Hematopoietic multipotent progenitor cell treated with erythropoietin and hydrocortisone succinate and interleukin-3 and kit ligand, for 17 days (in vitro differentiated cells): ENCODE results near the gene SYNPO2L.
"Not testable (repeated sequence)": the region's sequence is repeated elsewhere in the genome, so short reads cannot be mapped to it uniquely, and the experiment has no call there.

Source experiments
- DNase-seq: peaks from one replicate; pipeline ENCODE4 v3.0.0-alpha.2; 2015; ENCODE audit warnings: low spot score

SYNPO2L gene

DNA sequence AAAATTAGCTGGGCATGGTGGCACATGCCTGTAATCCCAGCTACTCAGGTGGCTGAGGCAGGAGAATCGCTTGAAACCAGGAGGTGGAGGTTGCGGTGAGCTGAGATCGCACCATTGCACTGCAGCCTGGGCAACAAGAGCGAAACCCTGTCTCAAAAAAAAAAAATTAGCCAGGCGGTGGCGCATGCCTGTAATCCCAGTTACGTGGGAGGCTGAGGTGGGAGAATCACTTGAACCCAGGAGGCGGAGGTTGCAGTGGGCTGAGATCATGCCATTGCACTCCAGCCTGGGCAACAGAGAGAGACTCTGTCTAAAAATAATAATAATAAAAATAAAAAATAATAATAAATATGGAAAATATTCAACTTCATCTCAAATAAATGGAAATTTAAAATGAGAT, 38.7 kb downstream of the SYNPO2L start:
- DNase-seq, result not testable (repeated sequence)

DNA sequence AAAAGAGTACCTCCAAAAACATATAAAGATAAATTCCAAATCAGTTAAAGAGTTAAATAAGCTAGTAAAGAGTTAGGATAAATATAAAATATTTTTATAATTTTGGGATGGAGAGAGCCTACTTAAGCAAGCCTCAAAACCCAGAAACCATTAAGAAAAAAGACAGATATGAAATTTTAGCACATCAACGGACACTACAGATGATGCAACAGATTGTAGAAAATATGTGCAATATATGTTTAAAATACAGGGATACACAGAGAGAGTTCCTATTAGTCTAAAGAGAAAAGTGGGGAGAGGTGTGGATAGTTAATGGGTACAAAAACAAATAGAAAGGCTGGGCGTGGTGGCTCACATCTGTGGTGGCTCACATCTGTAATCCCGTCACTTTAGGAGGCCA, 41.1 kb downstream of the SYNPO2L start:
- no peak for DNase-seq

DNA sequence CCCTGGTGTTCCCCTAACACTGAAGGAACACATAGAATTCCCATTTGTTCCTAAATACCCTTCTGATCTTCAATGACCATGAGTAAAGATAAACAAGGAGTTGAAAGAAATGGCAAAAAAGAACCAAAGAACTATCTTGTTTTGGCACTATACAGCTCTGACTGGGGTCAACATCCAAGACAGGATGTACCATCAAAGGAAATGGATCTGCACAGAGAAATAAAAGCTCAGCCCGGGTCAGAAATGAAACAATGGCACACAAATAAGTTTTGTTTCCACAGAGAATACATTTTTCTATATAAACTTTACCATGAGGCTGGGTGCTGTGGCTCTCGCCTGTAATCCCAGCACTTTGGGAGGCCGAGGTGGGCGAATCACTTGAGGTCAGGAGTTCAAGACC, 46.7 kb downstream of the SYNPO2L start:
- DNase-seq, result no peak

DNA sequence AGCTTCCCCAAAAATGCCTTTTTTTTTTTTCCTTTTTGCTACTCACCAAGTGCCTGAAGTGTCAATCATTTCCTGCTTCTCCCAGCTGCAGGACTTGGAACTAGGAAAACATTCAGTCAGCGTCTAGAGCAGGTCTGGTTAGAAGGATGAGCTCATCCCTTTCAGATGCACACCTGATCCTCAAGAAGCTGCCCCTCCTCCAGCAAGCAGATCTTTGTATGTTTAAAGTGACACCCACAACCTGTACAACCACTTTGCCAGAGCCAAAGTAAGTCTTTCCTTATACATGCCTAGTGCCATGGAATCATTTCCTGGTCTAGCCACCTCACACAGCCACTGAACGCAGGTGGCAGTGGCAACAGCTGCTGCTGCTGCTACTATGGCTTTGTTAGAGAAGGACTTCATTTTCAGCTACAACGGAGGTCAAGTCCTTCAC, 54.3 kb downstream of the SYNPO2L start:
- DNase-seq, result no peak

DNA sequence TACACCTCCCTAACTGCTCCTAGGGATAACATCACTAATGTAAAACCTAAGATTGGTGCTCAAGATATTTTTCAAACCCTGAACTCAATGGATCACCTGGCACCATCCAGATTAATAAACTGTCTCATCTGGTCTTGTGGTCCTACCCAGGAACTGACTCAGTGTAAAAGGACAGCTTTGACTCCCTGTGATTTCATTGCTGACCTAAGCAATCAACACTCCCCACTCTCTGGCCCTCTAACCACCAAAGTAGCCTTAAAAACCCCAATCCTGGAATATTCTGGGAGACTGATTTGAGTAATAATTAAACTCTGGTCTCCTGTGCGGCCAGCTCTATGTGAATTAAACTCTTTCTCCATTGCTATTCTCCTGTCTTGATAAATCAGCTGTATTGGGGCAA, 58.5 kb downstream of the SYNPO2L start:
- no peak for DNase-seq
